HG03521 (cell line): ENCODE measurements around the gene TMC4.

ENCODE experiments used
- ATAC-seq: cut with Tn5 transposase; IDR thresholded peaks from one replicate; pipeline ENCODE4 v1.9.1; 2021; ENCODE audit warnings: mild to moderate bottlenecking, moderate library complexity; ENCODE audit not compliant: unreplicated experiment

TMC4 gene

GRCh38 chr19:54156953-54157352, 16.0 kb downstream of the TMC4 start:
- no peak for ATAC-seq

GRCh38 chr19:54156490-54156889, 16.5 kb downstream of the TMC4 start:
- no peak for ATAC-seq

GRCh38 chr19:54155694-54156093, 17.3 kb downstream of the TMC4 start:
- ATAC-seq: no peak

- no peak for ATAC-seq
Observed at GRCh38 chr19:54154603-54155345, 18.2 kb downstream of the TMC4 start.

GRCh38 chr19:54153731-54154326, 19.1 kb downstream of the TMC4 start:
- ATAC-seq: no peak

- no peak for ATAC-seq
Observed at GRCh38 chr19:54152878-54153524, 20.0 kb downstream of the TMC4 start.

GRCh38 chr19:54152267-54152666, 20.7 kb downstream of the TMC4 start:
- no peak for ATAC-seq

- ATAC-seq: no peak
Observed at GRCh38 chr19:54151362-54152035, 21.5 kb downstream of the TMC4 start.

GRCh38 chr19:54149021-54149812, 23.7 kb downstream of the TMC4 start:
- no peak for ATAC-seq

- no peak for ATAC-seq
Observed at GRCh38 chr19:54148158-54148557, 24.8 kb downstream of the TMC4 start.

- ATAC-seq: no peak
Observed at GRCh38 chr19:54147676-54148075, 25.3 kb downstream of the TMC4 start.

GRCh38 chr19:54145541-54146158, 27.3 kb downstream of the TMC4 start:
- no peak for ATAC-seq

GRCh38 chr19:54142166-54142780, 30.7 kb downstream of the TMC4 start:
- ATAC-seq: no peak

- no peak for ATAC-seq
Observed at GRCh38 chr19:54141356-54141755, 31.6 kb downstream of the TMC4 start.

- ATAC-seq: no peak
Observed at GRCh38 chr19:54138489-54139256, 34.3 kb downstream of the TMC4 start.

- ATAC-seq: no peak
Observed at GRCh38 chr19:54137699-54138488, 35.1 kb downstream of the TMC4 start, which contains the start of gene CNOT3. Gene CNOT3, plus strand, starts transcription at chr19:54137762. Its CDS starts 5,217 bp downstream, at chr19:54142979.

- ATAC-seq: peak; percentile 75
Observed at GRCh38 chr19:54136864-54137698, 35.9 kb downstream of the TMC4 start.
